ENCODE measurements around the gene GATD1. TPM values are rescaled to one million over a fixed set of nuclear protein-coding genes. Genes with fewer than 3 reads are reported as not detected.
A peak's percentile ranks its signal among the peaks of the same experiment; 100 is the strongest.

The GATD1 gene
- total and polyA plus RNA-seq, 2 experiments from 2014 or later: 39.3 to 51.0 TPM

DNA sequence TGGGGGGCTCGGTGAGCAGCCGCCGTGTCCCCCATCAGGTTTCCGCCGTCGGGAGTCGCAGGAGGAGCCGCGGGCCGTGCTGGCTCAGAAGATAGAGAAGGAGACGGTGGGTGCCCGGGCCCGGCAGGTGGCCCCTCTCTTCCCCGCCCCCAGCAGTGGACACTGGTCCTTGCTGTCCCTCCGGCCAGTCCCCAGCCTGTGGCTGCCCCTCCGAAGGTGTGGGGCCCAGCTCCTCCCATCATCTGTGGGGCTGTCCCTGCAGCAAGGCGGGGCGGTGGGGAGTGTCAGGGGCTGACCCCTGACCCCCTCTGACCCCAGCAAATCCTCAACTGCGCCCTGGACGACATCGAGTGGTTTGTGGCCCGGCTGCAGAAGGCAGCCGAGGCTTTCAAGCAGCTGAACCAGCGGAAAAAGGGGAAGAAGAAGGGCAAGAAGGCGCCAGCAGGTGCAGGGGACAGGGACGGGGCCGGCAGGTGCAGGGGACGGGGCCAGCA lies 56.0 kb downstream of the GATD1 start:
- H3K36me3 ChIP-seq (ENCODE audit: insufficient read depth): no peaks in the 10 kb centered on the region
- Mint-ChIP-seq H3K27ac (no peak overlapping the region), H3K4me3 (no peak overlapping the region), H3K4me1 (peaks cover 7% of the 10 kb centered on the region; the same call in 2 of the 3 replicates), H3K36me3 (ENCODE audit: low read depth) (no peaks in the 10 kb centered on the region), H3K27me3 (ENCODE audit: insufficient read depth, low read depth, poor library complexity) (peaks cover 13% of the 10 kb centered on the region), H3K9me3 (no peaks in the 10 kb centered on the region; the same call in 2 of the 3 replicates)
- H2AFZ ChIP-seq: no peak overlapping the region
- 0 out of 2 replicates have a peak, but pooled peaks cover 19% of the 10 kb centered on the region for H3F3A ChIP-seq (replicated peaks; ENCODE audit: low read depth)
- H3K4me2 ChIP-seq: peak overlapping the region; percentile 64; the same call in 1 of the 2 replicates
- peak overlapping the region; percentile 51; the same call in 1 of the 2 replicates for H3K4me3 ChIP-seq
- H3K79me2 ChIP-seq (replicated peaks; ENCODE audit: insufficient read depth): no peaks in the 10 kb centered on the region
- no peaks in the 10 kb centered on the region for H4K20me1 ChIP-seq (replicated peaks; ENCODE audit: insufficient read depth)
- H3K9me2 ChIP-seq (ENCODE audit: insufficient read depth): no peaks in the 10 kb centered on the region
- no peaks in the 10 kb centered on the region; the same call in none of the 2 replicates for H3K4me1 ChIP-seq (ENCODE audit: insufficient read depth)
- ATAC-seq (no peak), DNase-seq (ENCODE audit: low spot score) (no peak)
- H3K27me3 ChIP-seq (ENCODE audit: insufficient read depth): no peaks in the 10 kb centered on the region
- H3K27ac ChIP-seq (ENCODE audit: low read depth): no peak overlapping the region
- TF ChIP-seq, protein P1, sequence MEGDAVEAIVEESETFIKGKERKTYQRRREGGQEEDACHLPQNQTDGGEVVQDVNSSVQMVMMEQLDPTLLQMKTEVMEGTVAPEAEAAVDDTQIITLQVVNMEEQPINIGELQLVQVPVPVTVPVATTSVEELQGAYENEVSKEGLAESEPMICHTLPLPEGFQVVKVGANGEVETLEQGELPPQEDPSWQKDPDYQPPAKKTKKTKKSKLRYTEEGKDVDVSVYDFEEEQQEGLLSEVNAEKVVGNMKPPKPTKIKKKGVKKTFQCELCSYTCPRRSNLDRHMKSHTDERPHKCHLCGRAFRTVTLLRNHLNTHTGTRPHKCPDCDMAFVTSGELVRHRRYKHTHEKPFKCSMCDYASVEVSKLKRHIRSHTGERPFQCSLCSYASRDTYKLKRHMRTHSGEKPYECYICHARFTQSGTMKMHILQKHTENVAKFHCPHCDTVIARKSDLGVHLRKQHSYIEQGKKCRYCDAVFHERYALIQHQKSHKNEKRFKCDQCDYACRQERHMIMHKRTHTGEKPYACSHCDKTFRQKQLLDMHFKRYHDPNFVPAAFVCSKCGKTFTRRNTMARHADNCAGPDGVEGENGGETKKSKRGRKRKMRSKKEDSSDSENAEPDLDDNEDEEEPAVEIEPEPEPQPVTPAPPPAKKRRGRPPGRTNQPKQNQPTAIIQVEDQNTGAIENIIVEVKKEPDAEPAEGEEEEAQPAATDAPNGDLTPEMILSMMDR (conservative IDR thresholded peaks at IDR 0.05; ENCODE audit: low read depth in 2 of 2): no peak
- TF ChIP-seq ZNF114 (CRISPR knock-in tag; IDR thresholded peaks at IDR 0.05): no peak
- TF ChIP-seq NANOG (IDR thresholded peaks at IDR 0.05; ENCODE audit: borderline replicate concordance): no peak
- TF ChIP-seq, protein P2, sequence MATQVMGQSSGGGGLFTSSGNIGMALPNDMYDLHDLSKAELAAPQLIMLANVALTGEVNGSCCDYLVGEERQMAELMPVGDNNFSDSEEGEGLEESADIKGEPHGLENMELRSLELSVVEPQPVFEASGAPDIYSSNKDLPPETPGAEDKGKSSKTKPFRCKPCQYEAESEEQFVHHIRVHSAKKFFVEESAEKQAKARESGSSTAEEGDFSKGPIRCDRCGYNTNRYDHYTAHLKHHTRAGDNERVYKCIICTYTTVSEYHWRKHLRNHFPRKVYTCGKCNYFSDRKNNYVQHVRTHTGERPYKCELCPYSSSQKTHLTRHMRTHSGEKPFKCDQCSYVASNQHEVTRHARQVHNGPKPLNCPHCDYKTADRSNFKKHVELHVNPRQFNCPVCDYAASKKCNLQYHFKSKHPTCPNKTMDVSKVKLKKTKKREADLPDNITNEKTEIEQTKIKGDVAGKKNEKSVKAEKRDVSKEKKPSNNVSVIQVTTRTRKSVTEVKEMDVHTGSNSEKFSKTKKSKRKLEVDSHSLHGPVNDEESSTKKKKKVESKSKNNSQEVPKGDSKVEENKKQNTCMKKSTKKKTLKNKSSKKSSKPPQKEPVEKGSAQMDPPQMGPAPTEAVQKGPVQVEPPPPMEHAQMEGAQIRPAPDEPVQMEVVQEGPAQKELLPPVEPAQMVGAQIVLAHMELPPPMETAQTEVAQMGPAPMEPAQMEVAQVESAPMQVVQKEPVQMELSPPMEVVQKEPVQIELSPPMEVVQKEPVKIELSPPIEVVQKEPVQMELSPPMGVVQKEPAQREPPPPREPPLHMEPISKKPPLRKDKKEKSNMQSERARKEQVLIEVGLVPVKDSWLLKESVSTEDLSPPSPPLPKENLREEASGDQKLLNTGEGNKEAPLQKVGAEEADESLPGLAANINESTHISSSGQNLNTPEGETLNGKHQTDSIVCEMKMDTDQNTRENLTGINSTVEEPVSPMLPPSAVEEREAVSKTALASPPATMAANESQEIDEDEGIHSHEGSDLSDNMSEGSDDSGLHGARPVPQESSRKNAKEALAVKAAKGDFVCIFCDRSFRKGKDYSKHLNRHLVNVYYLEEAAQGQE (IDR thresholded peaks at IDR 0.05; ENCODE audit: unreplicated experiment): no peak
- TF ChIP-seq CREB1 (CRISPR knock-in tag; IDR thresholded peaks at IDR 0.05; ENCODE audit: low read depth): no peak
- no peak for TF ChIP-seq ZNF331 (CRISPR knock-in tag; IDR thresholded peaks at IDR 0.05; ENCODE audit: low read depth)
- TF ChIP-seq, protein P3, sequence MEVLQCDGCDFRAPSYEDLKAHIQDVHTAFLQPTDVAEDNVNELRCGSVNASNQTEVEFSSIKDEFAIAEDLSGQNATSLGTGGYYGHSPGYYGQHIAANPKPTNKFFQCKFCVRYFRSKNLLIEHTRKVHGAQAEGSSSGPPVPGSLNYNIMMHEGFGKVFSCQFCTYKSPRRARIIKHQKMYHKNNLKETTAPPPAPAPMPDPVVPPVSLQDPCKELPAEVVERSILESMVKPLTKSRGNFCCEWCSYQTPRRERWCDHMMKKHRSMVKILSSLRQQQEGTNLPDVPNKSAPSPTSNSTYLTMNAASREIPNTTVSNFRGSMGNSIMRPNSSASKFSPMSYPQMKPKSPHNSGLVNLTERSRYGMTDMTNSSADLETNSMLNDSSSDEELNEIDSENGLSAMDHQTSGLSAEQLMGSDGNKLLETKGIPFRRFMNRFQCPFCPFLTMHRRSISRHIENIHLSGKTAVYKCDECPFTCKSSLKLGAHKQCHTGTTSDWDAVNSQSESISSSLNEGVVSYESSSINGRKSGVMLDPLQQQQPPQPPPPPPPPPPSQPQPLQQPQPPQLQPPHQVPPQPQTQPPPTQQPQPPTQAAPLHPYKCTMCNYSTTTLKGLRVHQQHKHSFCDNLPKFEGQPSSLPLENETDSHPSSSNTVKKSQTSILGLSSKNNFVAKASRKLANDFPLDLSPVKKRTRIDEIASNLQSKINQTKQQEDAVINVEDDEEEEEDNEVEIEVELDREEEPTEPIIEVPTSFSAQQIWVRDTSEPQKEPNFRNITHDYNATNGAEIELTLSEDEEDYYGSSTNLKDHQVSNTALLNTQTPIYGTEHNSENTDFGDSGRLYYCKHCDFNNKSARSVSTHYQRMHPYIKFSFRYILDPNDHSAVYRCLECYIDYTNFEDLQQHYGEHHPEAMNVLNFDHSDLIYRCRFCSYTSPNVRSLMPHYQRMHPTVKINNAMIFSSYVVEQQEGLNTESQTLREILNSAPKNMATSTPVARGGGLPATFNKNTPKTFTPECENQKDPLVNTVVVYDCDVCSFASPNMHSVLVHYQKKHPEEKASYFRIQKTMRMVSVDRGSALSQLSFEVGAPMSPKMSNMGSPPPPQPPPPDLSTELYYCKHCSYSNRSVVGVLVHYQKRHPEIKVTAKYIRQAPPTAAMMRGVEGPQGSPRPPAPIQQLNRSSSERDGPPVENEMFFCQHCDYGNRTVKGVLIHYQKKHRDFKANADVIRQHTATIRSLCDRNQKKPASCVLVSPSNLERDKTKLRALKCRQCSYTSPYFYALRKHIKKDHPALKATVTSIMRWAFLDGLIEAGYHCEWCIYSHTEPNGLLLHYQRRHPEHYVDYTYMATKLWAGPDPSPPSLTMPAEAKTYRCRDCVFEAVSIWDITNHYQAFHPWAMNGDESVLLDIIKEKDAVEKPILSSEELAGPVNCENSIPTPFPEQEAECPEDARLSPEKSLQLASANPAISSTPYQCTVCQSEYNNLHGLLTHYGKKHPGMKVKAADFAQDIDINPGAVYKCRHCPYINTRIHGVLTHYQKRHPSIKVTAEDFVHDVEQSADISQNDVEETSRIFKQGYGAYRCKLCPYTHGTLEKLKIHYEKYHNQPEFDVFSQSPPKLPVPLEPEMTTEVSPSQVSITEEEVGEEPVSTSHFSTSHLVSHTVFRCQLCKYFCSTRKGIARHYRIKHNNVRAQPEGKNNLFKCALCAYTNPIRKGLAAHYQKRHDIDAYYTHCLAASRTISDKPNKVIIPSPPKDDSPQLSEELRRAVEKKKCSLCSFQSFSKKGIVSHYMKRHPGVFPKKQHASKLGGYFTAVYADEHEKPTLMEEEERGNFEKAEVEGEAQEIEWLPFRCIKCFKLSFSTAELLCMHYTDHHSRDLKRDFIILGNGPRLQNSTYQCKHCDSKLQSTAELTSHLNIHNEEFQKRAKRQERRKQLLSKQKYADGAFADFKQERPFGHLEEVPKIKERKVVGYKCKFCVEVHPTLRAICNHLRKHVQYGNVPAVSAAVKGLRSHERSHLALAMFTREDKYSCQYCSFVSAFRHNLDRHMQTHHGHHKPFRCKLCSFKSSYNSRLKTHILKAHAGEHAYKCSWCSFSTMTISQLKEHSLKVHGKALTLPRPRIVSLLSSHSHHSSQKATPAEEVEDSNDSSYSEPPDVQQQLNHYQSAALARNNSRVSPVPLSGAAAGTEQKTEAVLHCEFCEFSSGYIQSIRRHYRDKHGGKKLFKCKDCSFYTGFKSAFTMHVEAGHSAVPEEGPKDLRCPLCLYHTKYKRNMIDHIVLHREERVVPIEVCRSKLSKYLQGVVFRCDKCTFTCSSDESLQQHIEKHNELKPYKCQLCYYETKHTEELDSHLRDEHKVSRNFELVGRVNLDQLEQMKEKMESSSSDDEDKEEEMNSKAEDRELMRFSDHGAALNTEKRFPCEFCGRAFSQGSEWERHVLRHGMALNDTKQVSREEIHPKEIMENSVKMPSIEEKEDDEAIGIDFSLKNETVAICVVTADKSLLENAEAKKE (CRISPR knock-in tag; IDR thresholded peaks at IDR 0.05): no peak
- no peak for TF ChIP-seq JUNB (IDR thresholded peaks at IDR 0.05; ENCODE audit: unreplicated experiment)
- TF ChIP-seq STAT1 (IDR thresholded peaks at IDR 0.05; ENCODE audit: unreplicated experiment): no peak
- TF ChIP-seq, protein P4, sequence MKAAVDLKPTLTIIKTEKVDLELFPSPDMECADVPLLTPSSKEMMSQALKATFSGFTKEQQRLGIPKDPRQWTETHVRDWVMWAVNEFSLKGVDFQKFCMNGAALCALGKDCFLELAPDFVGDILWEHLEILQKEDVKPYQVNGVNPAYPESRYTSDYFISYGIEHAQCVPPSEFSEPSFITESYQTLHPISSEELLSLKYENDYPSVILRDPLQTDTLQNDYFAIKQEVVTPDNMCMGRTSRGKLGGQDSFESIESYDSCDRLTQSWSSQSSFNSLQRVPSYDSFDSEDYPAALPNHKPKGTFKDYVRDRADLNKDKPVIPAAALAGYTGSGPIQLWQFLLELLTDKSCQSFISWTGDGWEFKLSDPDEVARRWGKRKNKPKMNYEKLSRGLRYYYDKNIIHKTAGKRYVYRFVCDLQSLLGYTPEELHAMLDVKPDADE (IDR thresholded peaks at IDR 0.05): no peak
- no peak for TF ChIP-seq POLR2AphosphoS5 (IDR thresholded peaks at IDR 0.05; ENCODE audit: low read depth)
- no peak for TF ChIP-seq EZH2 (IDR thresholded peaks at IDR 0.05; ENCODE audit: low read depth, unreplicated experiment)
- TF ChIP-seq EZH2phosphoT487 (IDR thresholded peaks at IDR 0.05; ENCODE audit: unreplicated experiment): no peak

Measured in GM23338 (cell line).